Left lung (tissue), 10 donors: ENCODE measurements around the gene RABIF. TPM values are rescaled to one million over a fixed set of nuclear protein-coding genes. Genes with fewer than 3 reads are reported as not detected.

Experiments
- ATAC-seq: fragments of 200-7000 bp; cut with Tn5 transposase; one replicate; pipeline ENCODE4 v1.9.1; 2020; ENCODE audit warnings: moderate library complexity
- DNase-seq, 4 donors: peaks; one replicate each; pipeline ENCODE4 v3.0.0-alpha.2; 2013 to 2020
- H3K27ac ChIP-seq, 2 donors: fragments of 200-600 bp; sonication (generic) in 1 of 2; one replicate each; pipeline versions ENCODE4 v1.5.0 to v1.8.0; 2020 to 2021
- H3K27me3 ChIP-seq, 2 donors: fragments of 200-600 bp; sonication (generic) in 1 of 2; one replicate each; pipeline versions ENCODE4 v1.5.0 to v1.8.0; 2020 to 2021
- H3K36me3 ChIP-seq, 2 donors: fragments of 200-600 bp; sonication (generic) in 1 of 2; one replicate each; pipeline versions ENCODE4 v1.5.0 to v1.8.0; 2020 to 2021
- H3K4me1 ChIP-seq, 2 donors: fragments of 200-600 bp; one replicate each; pipeline ENCODE4 v1.8.0; 2021
- H3K4me3 ChIP-seq, 2 donors: fragments of 200-600 bp; sonication (generic) in 1 of 2; one replicate each; pipeline versions ENCODE4 v1.5.0 to v1.8.0; 2020 to 2021; ENCODE audit warnings: mild to moderate bottlenecking in 1 of 2
- H3K9me3 ChIP-seq, 2 donors: fragments of 200-600 bp; sonication (generic) in 1 of 2; one replicate each; pipeline versions ENCODE4 v1.5.0 to v1.8.0; 2020 to 2021
- CTCF ChIP-seq, 2 donors: fragments of 200-600 bp; sonication (generic) in 1 of 2; IDR thresholded peaks; one replicate each; pipeline versions ENCODE4 v1.5.0 to v1.8.0; 2021; ENCODE audit warnings: antibody characterized with exemption in 2 of 2
- intact Hi-C, 2 donors: fragments of 100-400 bp; cut with DNase I; formaldehyde crosslinking; loops; one replicate each; pipeline versions ENCODE4 v1.11.2 to v1.14.2; 2022
- polyA plus RNA-seq, 6 donors: library from polyadenylated mRNA; unstranded; fragments of 120-200 nt; gene quantifications; one replicate each; pipeline ENCODE4 v1.2.1, GENCODE V29; 2013; ENCODE audit not compliant: insufficient read length in 6 of 6
- total RNA-seq, 2 donors: library from RNA; stranded (reverse); fragmentation: NEBNext Ultra II Directional; extraction: Animal tissue kit (Norgen Biotek cat#: 25700); gene quantifications; one replicate each; pipeline ENCODE4 v1.2.1, GENCODE V29; 2021
- donor health status: DM: no; HTN: yes; CAD: no.
- donor health status: DM: no; HTN: no; CAD: no.

RABIF gene
- total and polyA plus RNA-seq, 8 donors: 8.1 to 15.5 (median 9.0) TPM

GRCh38 chr1:202880062-202880461 is 8.9 kb downstream of the RABIF start:
- Histone ChIP-seq H3K27me3 (no peaks in the 10 kb centered on the region), H3K4me3 (no peak overlapping the region), H3K27ac (no peak overlapping the region), H3K4me1 (no peaks in the 10 kb centered on the region), H3K36me3 (peaks cover 0 to 39% of the 10 kb centered on the region in 2 donors), H3K9me3 (no peaks in the 10 kb centered on the region)
- TF ChIP-seq CTCF (IDR thresholded peaks at IDR 0.05): no peak
- peak in 1 of 4 donors; percentile 10 for DNase-seq
- peak; percentile 82 for ATAC-seq
- intact Hi-C loops: no loop called here

- Histone ChIP-seq H3K36me3 (peaks cover 0 to 39% of the 10 kb centered on the region in 2 donors), H3K4me3 (no peak overlapping the region), H3K27me3 (no peaks in the 10 kb centered on the region), H3K4me1 (no peaks in the 10 kb centered on the region), H3K27ac (no peak overlapping the region), H3K9me3 (no peaks in the 10 kb centered on the region)
- DNase-seq (no peak), ATAC-seq (no peak)
- intact Hi-C loops: no loop called here
- TF ChIP-seq CTCF (IDR thresholded peaks at IDR 0.05): no peak
Measured at GRCh38 chr1:202879128-202879527, 9.8 kb downstream of the RABIF start.

- no peak for TF ChIP-seq CTCF (IDR thresholded peaks at IDR 0.05)
- H3K27ac ChIP-seq: no peak overlapping the region
- no peak for ATAC-seq
- H3K4me1 ChIP-seq: no peaks in the 10 kb centered on the region
- H3K27me3 ChIP-seq: no peaks in the 10 kb centered on the region
- no peaks in the 10 kb centered on the region for H3K9me3 ChIP-seq
- no peak overlapping the region for H3K4me3 ChIP-seq
- H3K36me3 ChIP-seq: peaks cover 0 to 4% of the 10 kb centered on the region in 2 donors
- intact Hi-C loops: no loop called here
- no peak for DNase-seq
Measured at GRCh38 chr1:202873026-202873425, 15.9 kb downstream of the RABIF start.

- no peak overlapping the region for H3K4me3 ChIP-seq
- H3K36me3 ChIP-seq: peaks cover 0 to 3% of the 10 kb centered on the region in 2 donors
- H3K27me3 ChIP-seq: no peaks in the 10 kb centered on the region
- TF ChIP-seq CTCF (IDR thresholded peaks at IDR 0.05): no peak
- H3K27ac ChIP-seq: no peak overlapping the region
- H3K4me1 ChIP-seq: no peaks in the 10 kb centered on the region
- H3K9me3 ChIP-seq: no peaks in the 10 kb centered on the region
- ATAC-seq (no peak), DNase-seq (no peak)
- intact Hi-C loops: no loop called here
Measured at GRCh38 chr1:202871367-202871766, 17.6 kb downstream of the RABIF start.

GRCh38 chr1:202862679-202863560 is 26.0 kb downstream of the RABIF start:
- H3K4me3 ChIP-seq: no peak overlapping the region
- no peak for ATAC-seq

More at GRCh38 chr1:202862679-202863560, 26.0 kb downstream of the RABIF start:
- H3K27me3 ChIP-seq: peaks cover 0 to 12% of the 10 kb centered on the region in 2 donors
- intact Hi-C loops: no loop called here
- TF ChIP-seq CTCF (IDR thresholded peaks at IDR 0.05): no peak
- DNase-seq: no peak
- H3K36me3 ChIP-seq: no peaks in the 10 kb centered on the region
- H3K4me1 ChIP-seq: peaks cover 3 to 39% of the 10 kb centered on the region in 2 donors
- H3K9me3 ChIP-seq: no peaks in the 10 kb centered on the region
- H3K27ac ChIP-seq: no peak overlapping the region
